ENCODE data around the gene IL1F10.

IL1F10 gene

GRCh38 chr2:113117541-113118262 is 49.9 kb downstream of the IL1F10 start:
- TF ChIP-seq Cebpa-rat (IDR thresholded peaks at IDR 0.05) = no peak
- peaks cover 22% of the 10 kb centered on the region for H3K4me1 ChIP-seq
- H3K4me2 ChIP-seq = no peak overlapping the region
- H3K9ac ChIP-seq = no peak overlapping the region
- no peak overlapping the region for H3K27ac ChIP-seq
- no peaks in the 10 kb centered on the region for H3K27me3 ChIP-seq
- no peaks in the 10 kb centered on the region for H3K9me3 ChIP-seq
- no peak overlapping the region for H3K4me3 ChIP-seq
- H3K36me3 ChIP-seq = no peaks in the 10 kb centered on the region
- no peaks in the 10 kb centered on the region for H4K20me1 ChIP-seq

GRCh38 chr2:113118263-113118657 is 50.5 kb downstream of the IL1F10 start:
- no peaks in the 10 kb centered on the region for H3K36me3 ChIP-seq
- no peak overlapping the region for H3K4me3 ChIP-seq
- H3K27ac ChIP-seq = no peak overlapping the region
- TF ChIP-seq Cebpa-rat (IDR thresholded peaks at IDR 0.05) = no peak
- H3K4me1 ChIP-seq = peaks cover 22% of the 10 kb centered on the region
- H3K27me3 ChIP-seq = no peaks in the 10 kb centered on the region
- H3K9ac ChIP-seq = no peak overlapping the region
- H4K20me1 ChIP-seq = no peaks in the 10 kb centered on the region
- H3K4me2 ChIP-seq = no peak overlapping the region
- H3K9me3 ChIP-seq = no peaks in the 10 kb centered on the region

GRCh38 chr2:113119111-113119510 is 51.3 kb downstream of the IL1F10 start:
- no peaks in the 10 kb centered on the region for H3K27me3 ChIP-seq
- no peak overlapping the region for H3K27ac ChIP-seq
- H3K4me1 ChIP-seq = peaks cover 26% of the 10 kb centered on the region
- TF ChIP-seq Cebpa-rat (IDR thresholded peaks at IDR 0.05) = no peak
- no peaks in the 10 kb centered on the region for H4K20me1 ChIP-seq
- H3K4me2 ChIP-seq = no peak overlapping the region
- no peak overlapping the region for H3K4me3 ChIP-seq
- H3K36me3 ChIP-seq = no peaks in the 10 kb centered on the region
- H3K9ac ChIP-seq = no peak overlapping the region
- H3K9me3 ChIP-seq = no peaks in the 10 kb centered on the region

GRCh38 chr2:113120861-113121260 is 53.1 kb downstream of the IL1F10 start:
- no peaks in the 10 kb centered on the region for H3K27me3 ChIP-seq
- H3K4me2 ChIP-seq = no peak overlapping the region

GRCh38 chr2:113122364-113122763 is 54.6 kb downstream of the IL1F10 start:
- Histone ChIP-seq H4K20me1 (no peaks in the 10 kb centered on the region), H3K4me1 (peaks cover 14% of the 10 kb centered on the region), H3K27me3 (no peaks in the 10 kb centered on the region), H3K9ac (no peak overlapping the region), H3K4me3 (no peak overlapping the region), H3K9me3 (no peaks in the 10 kb centered on the region), H3K36me3 (no peaks in the 10 kb centered on the region), H3K27ac (no peak overlapping the region), H3K4me2 (no peak overlapping the region)
- TF ChIP-seq Cebpa-rat (IDR thresholded peaks at IDR 0.05) = no peak

More at GRCh38 chr2:113120861-113121260, 53.1 kb downstream of the IL1F10 start:
- no peaks in the 10 kb centered on the region for H4K20me1 ChIP-seq
- peaks cover 28% of the 10 kb centered on the region for H3K4me1 ChIP-seq
- H3K4me3 ChIP-seq = no peak overlapping the region
- H3K27ac ChIP-seq = no peak overlapping the region
- no peaks in the 10 kb centered on the region for H3K9me3 ChIP-seq
- no peaks in the 10 kb centered on the region for H3K36me3 ChIP-seq
- no peak for TF ChIP-seq Cebpa-rat (IDR thresholded peaks at IDR 0.05)
- H3K9ac ChIP-seq = no peak overlapping the region

GRCh38 chr2:113123726-113124125 is 56.0 kb downstream of the IL1F10 start:
- TF ChIP-seq Cebpa-rat (IDR thresholded peaks at IDR 0.05) = no peak
- H3K9me3 ChIP-seq = no peaks in the 10 kb centered on the region
- H3K27ac ChIP-seq = no peak overlapping the region
- H3K4me2 ChIP-seq = peak overlapping the region; percentile 71
- H3K36me3 ChIP-seq = no peaks in the 10 kb centered on the region
- H3K4me1 ChIP-seq = peaks cover 14% of the 10 kb centered on the region
- no peaks in the 10 kb centered on the region for H3K27me3 ChIP-seq
- no peaks in the 10 kb centered on the region for H4K20me1 ChIP-seq
- H3K9ac ChIP-seq = no peak overlapping the region
- H3K4me3 ChIP-seq = no peak overlapping the region

GRCh38 chr2:113124181-113124961 is 56.6 kb downstream of the IL1F10 start:
- TF ChIP-seq Cebpa-rat (IDR thresholded peaks at IDR 0.05) = no peak
- H4K20me1 ChIP-seq = no peaks in the 10 kb centered on the region
- H3K4me2 ChIP-seq = peak overlapping the region; percentile 71
- no peak overlapping the region for H3K9ac ChIP-seq
- H3K36me3 ChIP-seq = no peaks in the 10 kb centered on the region
- no peak overlapping the region for H3K27ac ChIP-seq
- H3K27me3 ChIP-seq = no peaks in the 10 kb centered on the region
- peaks cover 14% of the 10 kb centered on the region for H3K4me1 ChIP-seq
- no peaks in the 10 kb centered on the region for H3K9me3 ChIP-seq
- no peak overlapping the region for H3K4me3 ChIP-seq

All from BLaER1 (cell line).